Measurements from ENCODE around the gene CNTN3. TPM values are rescaled to one million over a fixed set of nuclear protein-coding genes. Genes with fewer than 3 reads are reported as not detected.
A peak's percentile ranks its signal among the peaks of the same experiment; 100 is the strongest.

The CNTN3 gene
- total and polyA plus RNA-seq, 7 donors, result 0.60 to 4.1 (median 1.5) TPM

GRCh38 chr3:74651292-74651691 is 36.8 kb upstream of the CNTN3 start:
- Histone ChIP-seq H3K9me3 (no peaks in the 10 kb centered on the region), H3K4me3 (no peak overlapping the region), H3K4me1 (no peaks in the 10 kb centered on the region), H3K27ac (no peak overlapping the region), H3K27me3 (no peaks in the 10 kb centered on the region), H3K36me3 (no peaks in the 10 kb centered on the region)
- no peak for DNase-seq
- WGBS, 2 donors, result 43 to 63% methylated on average over 2 of the region's 2 CpGs
- intact Hi-C loops (cut with DNase I), result no loop called here
- TF ChIP-seq EP300 (IDR thresholded peaks at IDR 0.05) (no peak), POLR2A (IDR thresholded peaks at IDR 0.05) (no peak), CTCF (IDR thresholded peaks at IDR 0.05) (no peak)

- Histone ChIP-seq H3K36me3 (no peaks in the 10 kb centered on the region), H3K9me3 (no peaks in the 10 kb centered on the region), H3K27me3 (no peaks in the 10 kb centered on the region), H3K4me3 (no peak overlapping the region), H3K27ac (no peak overlapping the region), H3K4me1 (no peaks in the 10 kb centered on the region)
- no peak for DNase-seq
- WGBS, 2 donors, result 86 to 88% methylated on average over 4 of the region's 4 CpGs
- no peak for TF ChIP-seq POLR2A (IDR thresholded peaks at IDR 0.05)
- TF ChIP-seq CTCF (IDR thresholded peaks at IDR 0.05), result no peak
- TF ChIP-seq EP300 (IDR thresholded peaks at IDR 0.05), result no peak
- no peak for TF ChIP-seq POLR2AphosphoS5 (IDR thresholded peaks at IDR 0.05)
- intact Hi-C loops (cut with DNase I), result no loop called here
Measured at GRCh38 chr3:74648107-74648506, 33.6 kb upstream of the CNTN3 start.

DNA sequence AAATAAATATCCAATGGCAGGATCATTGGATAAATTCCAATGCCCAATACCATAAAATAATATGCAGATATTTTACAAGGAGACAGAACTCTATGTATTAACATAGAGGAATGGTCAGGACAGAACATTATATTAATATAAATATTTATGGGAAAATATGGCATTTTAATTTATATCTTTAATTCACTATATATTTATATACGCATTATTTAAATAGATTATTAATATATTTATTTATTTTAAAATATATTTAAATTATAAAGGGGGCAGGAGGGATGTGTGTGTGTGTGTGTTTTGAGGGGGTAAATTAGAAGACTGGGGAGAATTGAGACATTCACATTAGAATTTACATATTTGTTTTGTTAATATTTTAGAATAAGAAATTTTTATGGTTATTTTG is 31.6 kb upstream of the CNTN3 start:
- Histone ChIP-seq H3K9me3 (no peaks in the 10 kb centered on the region), H3K36me3 (no peaks in the 10 kb centered on the region), H3K4me3 (no peak overlapping the region), H3K27me3 (no peaks in the 10 kb centered on the region), H3K4me1 (no peaks in the 10 kb centered on the region), H3K27ac (no peak overlapping the region)
- intact Hi-C loops (cut with DNase I), result no loop called here
- TF ChIP-seq POLR2A (IDR thresholded peaks at IDR 0.05) (no peak), POLR2AphosphoS5 (IDR thresholded peaks at IDR 0.05) (no peak), EP300 (IDR thresholded peaks at IDR 0.05) (no peak)
- 43 to 94% methylated on average over 1 of the region's 1 CpG for WGBS, 2 donors
- no peak for DNase-seq

- no peaks in the 10 kb centered on the region for H3K27me3 ChIP-seq
- WGBS, 2 donors, result 37 to 47% methylated on average over 5 of the region's 5 CpGs
- DNase-seq, result peak; percentile 69
- no peaks in the 10 kb centered on the region for H3K9me3 ChIP-seq
- no peak overlapping the region for H3K4me3 ChIP-seq
- H3K27ac ChIP-seq, result peak overlapping the region in 2 of 4 donors; percentile 8 to 14
- intact Hi-C loops (cut with DNase I), result no loop called here
- H3K4me1 ChIP-seq, result no peaks in the 10 kb centered on the region
- no peaks in the 10 kb centered on the region for H3K36me3 ChIP-seq
- TF ChIP-seq POLR2AphosphoS5 (IDR thresholded peaks at IDR 0.05), result peak in 3 of 4 donors; percentile 15 to 45 (median 38)
- TF ChIP-seq POLR2A (IDR thresholded peaks at IDR 0.05), result no peak
- no peak for TF ChIP-seq CTCF (IDR thresholded peaks at IDR 0.05)
- peak in 1 of 4 donors; percentile 61 for TF ChIP-seq EP300 (IDR thresholded peaks at IDR 0.05)
Measured at GRCh38 chr3:74643636-74644035, 29.2 kb upstream of the CNTN3 start.

DNA sequence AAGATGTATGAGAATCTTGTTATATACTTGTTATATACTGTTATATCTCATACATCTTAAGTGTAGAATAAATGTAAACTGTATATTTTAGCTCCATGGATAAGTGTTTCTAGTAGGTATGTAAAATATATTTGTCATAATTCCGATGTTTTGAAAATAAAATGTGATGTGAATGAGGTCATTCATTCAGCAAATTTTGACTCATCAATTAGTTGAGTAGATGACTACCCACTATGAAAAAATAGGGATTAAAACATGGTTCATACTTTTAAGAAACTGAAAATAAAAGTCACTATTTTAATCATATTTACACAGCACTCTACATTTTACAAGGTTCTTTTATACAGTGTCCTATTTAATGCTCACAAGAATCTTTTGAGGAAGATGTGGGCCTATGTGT is 28.4 kb upstream of the CNTN3 start:
- TF ChIP-seq POLR2A (IDR thresholded peaks at IDR 0.05) (no peak), EP300 (IDR thresholded peaks at IDR 0.05) (no peak), CTCF (IDR thresholded peaks at IDR 0.05) (no peak), POLR2AphosphoS5 (IDR thresholded peaks at IDR 0.05) (no peak)
- Histone ChIP-seq H3K4me1 (no peaks in the 10 kb centered on the region), H3K9me3 (no peaks in the 10 kb centered on the region), H3K27ac (peak overlapping the region in 1 of 4 donors; percentile 14), H3K27me3 (no peaks in the 10 kb centered on the region), H3K36me3 (no peaks in the 10 kb centered on the region), H3K4me3 (no peak overlapping the region)
- intact Hi-C loops (cut with DNase I), result no loop called here
- no peak for DNase-seq
- WGBS, 2 donors, result 77 to 88% methylated on average over 1 of the region's 1 CpG
